Sciatic nerve (tissue), 2 donors: ENCODE data around the gene CCDC158. TPM values are rescaled to one million over a fixed set of nuclear protein-coding genes. Genes with fewer than 3 reads are reported as not detected.

Experiments used
- ATAC-seq: fragments of 200-7000 bp; cut with Tn5 transposase; one replicate; pipeline ENCODE4 v1.9.1; 2020; ENCODE audit warnings: mild to moderate bottlenecking, moderate library complexity
- DNase-seq: peaks from one replicate; pipeline ENCODE4 v3.0.0-alpha.2; 2020; ENCODE audit warnings: low spot score
- intact Hi-C: fragments of 100-400 bp; cut with DNase I; formaldehyde crosslinking; loops from one replicate; pipeline ENCODE4 v1.14.2; 2022
- total RNA-seq: library from RNA; stranded (reverse); fragmentation: NEBNext Ultra II Directional; extraction: Animal tissue kit (Norgen Biotek cat#: 25700); gene quantifications from one replicate; pipeline ENCODE4 v1.2.1, GENCODE V29; 2021
- donor health status: DM: no; HTN: no; CAD: no.
- donor health status: DM: no; HTN: no; CAD: no.

CCDC158 gene
- total RNA-seq, 1 donor from 2014 or later, result 1.9 TPM

- ATAC-seq (no peak), DNase-seq (no peak)
- intact Hi-C loops, result no loop called here
These were observed 94.4 kb downstream of the CCDC158 start for GRCh38 chr4:76326515-76326914.

GRCh38 chr4:76325072-76325471, 95.9 kb downstream of the CCDC158 start:
- ATAC-seq (no peak), DNase-seq (no peak)
- intact Hi-C loops, result no loop called here

GRCh38 chr4:76322236-76322635, 98.7 kb downstream of the CCDC158 start:
- intact Hi-C loops, result no loop called here
- DNase-seq, result no peak
- no peak for ATAC-seq

DNA sequence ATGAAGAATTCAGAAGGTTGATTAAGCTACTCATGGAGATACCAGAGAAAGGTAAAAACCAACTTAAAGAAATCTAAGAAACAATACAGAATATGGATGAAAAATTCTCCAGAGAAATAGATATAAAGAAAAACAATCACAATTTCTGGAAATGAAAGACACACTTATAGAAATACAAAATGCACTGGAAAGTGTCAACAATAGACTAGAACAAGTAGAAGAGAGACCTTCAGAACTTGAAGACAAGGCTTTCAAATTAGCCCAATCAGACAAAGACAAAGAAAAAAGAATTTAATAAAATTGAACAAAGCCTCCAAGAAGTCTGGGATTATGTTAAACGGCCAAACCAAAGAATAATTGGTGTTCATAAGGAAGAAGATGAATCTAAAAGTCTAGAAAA, 104.8 kb downstream of the CCDC158 start:
- DNase-seq (no peak), ATAC-seq (no peak)
- intact Hi-C loops, result no loop called here

DNA sequence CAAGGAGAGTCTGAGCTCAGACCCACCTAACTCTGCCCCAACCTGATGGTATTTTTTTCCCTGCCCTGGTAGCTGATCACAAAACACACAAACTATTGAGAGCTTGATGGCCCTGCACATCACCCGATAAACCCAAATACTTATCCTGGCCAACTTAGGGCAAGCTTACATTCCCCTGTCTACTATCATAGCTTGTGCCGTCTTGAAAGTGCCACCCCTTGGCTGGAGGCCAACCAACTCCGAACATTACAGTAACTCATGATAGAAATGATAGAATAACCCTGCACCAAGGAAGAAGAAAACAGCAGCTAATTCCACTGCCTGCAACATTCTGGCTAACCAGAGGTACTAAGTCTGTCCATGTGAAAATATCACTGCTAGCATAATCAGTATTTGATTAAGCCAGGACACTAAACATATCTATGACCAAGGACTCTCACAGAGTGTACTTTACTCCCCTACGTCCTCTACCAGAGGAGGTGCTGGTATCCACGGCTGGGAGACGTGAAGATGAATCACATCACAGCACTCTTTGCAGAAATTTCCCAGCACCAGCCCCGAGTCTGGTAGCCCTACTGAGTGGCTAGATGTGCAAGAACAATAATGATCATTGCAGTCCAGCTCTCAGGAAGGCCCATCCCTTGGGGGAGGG, 105.5 kb downstream of the CCDC158 start:
- ATAC-seq, result no peak
- intact Hi-C loops, result no loop called here
- no peak for DNase-seq

GRCh38 chr4:76313547-76313946, 107.4 kb downstream of the CCDC158 start:
- no peak for DNase-seq
- intact Hi-C loops, result no loop called here
- no peak for ATAC-seq

GRCh38 chr4:76312457-76312856, 108.5 kb downstream of the CCDC158 start:
- intact Hi-C loops, result no loop called here
- DNase-seq (no peak), ATAC-seq (no peak)

GRCh38 chr4:76311896-76312331, 109.0 kb downstream of the CCDC158 start:
- intact Hi-C loops, result no loop called here
- no peak for ATAC-seq
- DNase-seq, result no peak

- intact Hi-C loops, result no loop called here
- DNase-seq (no peak), ATAC-seq (no peak)
These were observed 110.3 kb downstream of the CCDC158 start for GRCh38 chr4:76310683-76311082.

DNA sequence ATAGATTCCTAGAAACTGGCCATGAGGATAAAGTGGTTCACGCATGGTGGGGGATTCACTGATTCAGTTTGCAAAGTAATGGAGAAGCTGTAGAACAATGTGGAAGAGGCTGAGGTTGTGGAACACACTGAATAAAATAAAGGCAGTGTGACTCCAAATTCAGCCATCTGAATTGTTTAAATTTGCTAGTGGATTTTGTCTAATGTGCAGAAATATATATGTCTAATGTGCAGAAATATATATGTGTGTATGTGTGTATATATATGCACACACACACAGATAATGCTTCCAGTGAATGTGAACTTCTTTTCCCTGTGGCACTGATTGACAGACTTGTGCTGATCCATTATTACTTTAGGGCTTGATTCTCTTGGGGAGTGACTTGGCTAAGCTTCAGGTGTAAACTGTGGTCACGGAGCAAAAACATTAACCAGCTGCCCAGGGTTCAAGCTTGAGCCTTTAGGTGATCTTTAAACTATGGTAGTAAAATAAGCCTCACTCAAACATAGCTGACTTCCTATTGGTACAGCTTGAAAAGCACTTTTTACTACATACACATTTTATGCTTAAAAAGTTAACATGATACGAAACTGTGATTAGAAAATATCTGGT, 110.9 kb downstream of the CCDC158 start:
- no peak for DNase-seq
- ATAC-seq, result no peak
- intact Hi-C loops, result no loop called here

DNA sequence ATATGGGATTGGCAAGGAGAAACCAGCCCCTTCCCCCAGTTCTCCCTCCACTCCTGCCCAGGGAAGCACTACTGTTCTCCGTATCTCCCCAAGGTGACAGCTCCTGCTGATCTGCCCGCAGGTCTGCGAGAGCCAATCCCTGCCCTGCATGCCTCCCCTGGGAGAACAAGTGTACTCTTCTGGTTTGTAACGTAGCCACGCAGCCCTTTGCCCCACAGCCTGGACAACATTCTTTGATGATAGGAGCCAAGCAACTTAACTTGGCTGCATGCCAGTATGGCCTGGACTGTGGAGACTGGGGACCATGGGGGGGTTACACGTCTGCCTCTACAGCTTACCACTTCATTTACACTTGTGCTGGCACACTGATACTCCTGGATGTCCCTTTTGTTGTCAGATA, 112.4 kb downstream of the CCDC158 start:
- intact Hi-C loops, result no loop called here
- no peak for DNase-seq
- ATAC-seq, result no peak

- intact Hi-C loops, result no loop called here
- ATAC-seq (no peak), DNase-seq (no peak)
These were observed 113.3 kb downstream of the CCDC158 start for GRCh38 chr4:76307660-76308014.

GRCh38 chr4:76306882-76307659, 113.9 kb downstream of the CCDC158 start:
- intact Hi-C loops, result no loop called here
- peak; percentile 72 for DNase-seq
- ATAC-seq, result peak; percentile 72

- intact Hi-C loops, result no loop called here
- DNase-seq (peak; percentile 81), ATAC-seq (peak; percentile 89)
These were observed 114.7 kb downstream of the CCDC158 start, which contains the start of gene STBD1 for GRCh38 chr4:76305971-76306881. STBD1 (plus strand) TSS chr4:76306733; CDS start chr4:76306770, 37 bp downstream.

DNA sequence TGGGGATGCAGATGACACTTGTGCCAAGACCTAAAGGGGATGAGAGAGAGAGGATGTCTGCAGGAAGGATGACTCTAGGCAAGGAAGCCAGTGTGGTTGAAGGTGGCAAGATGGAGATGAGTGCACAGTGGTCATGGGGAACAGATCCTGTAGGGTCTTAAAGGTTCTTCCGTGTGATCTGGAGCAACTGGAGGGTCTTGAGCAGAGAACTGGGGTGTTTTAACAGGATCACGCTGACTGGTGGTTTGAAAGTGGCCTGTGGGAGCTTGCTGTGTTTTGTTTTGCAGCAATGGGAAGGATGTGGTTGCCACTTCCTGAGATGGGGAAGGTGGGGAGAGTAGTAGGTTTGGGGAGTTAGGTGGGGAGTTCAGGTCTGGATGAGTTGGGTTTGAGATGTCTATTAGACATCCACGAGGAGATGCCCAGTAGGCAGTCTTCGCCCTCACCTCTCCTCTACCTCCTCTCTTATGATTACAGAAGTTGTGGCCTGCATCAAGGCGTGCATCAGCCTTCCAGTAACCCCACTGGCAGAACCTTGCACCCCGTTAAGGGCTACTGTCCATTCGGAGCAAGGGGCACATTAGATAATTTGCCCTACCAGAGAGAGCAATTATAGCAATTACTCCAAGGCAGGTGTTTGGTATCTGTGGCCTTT, 115.8 kb downstream of the CCDC158 start:
- DNase-seq, result no peak
- no peak for ATAC-seq
- intact Hi-C loops, result no loop called here

DNA sequence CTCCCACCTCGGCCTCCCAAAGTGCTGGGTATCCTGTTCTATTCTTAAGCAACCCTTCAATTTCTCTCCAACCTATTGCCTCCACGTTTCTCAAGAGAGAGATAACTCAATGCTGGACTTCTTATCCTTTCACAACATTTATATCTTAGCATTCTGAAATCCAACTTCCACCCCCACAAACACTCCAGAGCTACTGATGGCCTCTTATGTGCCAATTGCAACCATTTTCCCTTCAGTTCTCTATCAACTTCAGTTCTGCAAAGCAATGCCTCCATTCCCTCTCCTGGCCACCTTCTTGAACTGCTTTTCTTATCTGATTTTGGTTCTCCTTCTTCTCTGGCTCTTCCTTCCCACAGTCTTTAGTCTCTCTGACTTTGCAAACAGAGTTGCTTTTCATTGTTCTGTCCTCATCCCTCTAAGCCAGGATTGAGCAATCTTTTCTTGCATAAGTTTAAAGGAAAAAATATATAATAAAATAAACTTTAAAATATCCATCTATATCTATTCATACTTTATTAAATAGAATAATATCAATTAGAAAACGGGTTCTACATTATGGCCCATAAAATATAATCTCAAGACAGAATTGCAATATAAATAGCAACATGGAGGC, 118.0 kb downstream of the CCDC158 start:
- intact Hi-C loops, result no loop called here
- no peak for ATAC-seq
- DNase-seq, result no peak

GRCh38 chr4:76301775-76302162, 119.2 kb downstream of the CCDC158 start:
- no peak for DNase-seq
- intact Hi-C loops, result no loop called here
- ATAC-seq, result no peak

GRCh38 chr4:76301068-76301774, 119.7 kb downstream of the CCDC158 start:
- DNase-seq, result no peak
- ATAC-seq, result no peak
- intact Hi-C loops, result no loop called here
